GM18868 (cell line): ENCODE measurements around the gene TMOD1.
"Not testable (repeated sequence)": the region's sequence is repeated elsewhere in the genome, so short reads cannot be mapped to it uniquely, and the experiment has no call there.

Experiments used
- ATAC-seq: cut with Tn5 transposase; IDR thresholded peaks from one replicate; pipeline ENCODE4 v1.9.1; 2021; ENCODE audit warnings: mild to moderate bottlenecking, moderate library complexity; ENCODE audit not compliant: unreplicated experiment

Gene TMOD1

DNA sequence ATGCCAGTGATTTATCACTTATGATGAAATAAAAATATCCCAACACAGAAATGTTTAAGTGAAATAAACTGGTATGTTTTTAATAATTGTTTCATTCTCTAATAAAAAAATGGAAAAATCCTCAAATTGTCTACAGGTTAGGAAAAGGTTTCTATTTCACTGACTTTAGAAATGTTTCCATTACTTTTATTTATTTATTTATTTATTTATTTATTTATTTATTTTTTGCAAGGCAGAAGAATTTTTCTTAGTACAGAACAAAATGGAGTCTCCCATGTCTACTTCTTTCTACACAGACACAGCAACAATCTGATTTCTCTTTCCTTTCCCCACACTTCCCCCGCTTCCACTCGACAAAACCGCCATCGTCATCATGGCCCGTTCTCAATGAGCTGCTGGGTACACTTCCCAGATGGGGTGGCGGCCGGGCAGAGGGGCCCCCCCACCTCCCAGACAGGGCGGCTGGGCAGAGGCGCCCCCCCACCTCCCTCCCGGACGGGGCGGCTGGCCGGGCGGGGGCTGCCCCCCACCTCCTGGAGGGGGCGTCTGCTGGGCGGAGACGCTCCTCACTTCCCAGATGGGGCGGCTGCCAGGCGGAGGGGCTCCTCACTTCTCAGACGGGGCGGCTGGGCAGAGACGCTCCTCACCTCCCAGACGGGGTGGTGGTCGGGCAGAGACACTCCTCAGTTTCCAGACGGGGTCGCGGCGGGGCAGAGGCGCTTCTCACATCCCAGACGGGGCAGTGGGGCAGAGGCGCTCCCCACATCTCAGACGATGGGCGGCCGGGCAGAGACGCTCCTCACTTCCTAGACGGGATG is 3.7 kb upstream of the TMOD1 start:
- not testable (repeated sequence) for ATAC-seq

DNA sequence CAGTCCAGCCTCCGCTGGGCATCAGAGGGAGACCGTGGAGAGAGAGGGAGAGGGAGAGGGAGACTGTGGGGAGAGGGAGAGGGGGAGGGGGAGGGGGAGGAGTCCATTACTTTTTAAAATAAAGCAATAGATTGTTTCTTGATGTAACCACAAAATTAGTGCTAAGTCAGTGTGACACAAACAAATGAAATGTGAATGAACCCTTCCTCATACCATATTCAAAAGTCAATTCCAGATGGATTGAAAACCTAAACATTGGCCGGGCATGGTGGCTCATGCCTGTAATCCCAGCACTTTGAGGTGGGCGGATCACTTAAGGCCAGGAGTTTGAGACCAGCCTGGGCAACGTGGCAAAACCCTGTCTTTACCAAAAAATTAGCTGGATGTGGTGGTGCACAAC is 2.6 kb upstream of the TMOD1 start:
- ATAC-seq = not testable (repeated sequence)

DNA sequence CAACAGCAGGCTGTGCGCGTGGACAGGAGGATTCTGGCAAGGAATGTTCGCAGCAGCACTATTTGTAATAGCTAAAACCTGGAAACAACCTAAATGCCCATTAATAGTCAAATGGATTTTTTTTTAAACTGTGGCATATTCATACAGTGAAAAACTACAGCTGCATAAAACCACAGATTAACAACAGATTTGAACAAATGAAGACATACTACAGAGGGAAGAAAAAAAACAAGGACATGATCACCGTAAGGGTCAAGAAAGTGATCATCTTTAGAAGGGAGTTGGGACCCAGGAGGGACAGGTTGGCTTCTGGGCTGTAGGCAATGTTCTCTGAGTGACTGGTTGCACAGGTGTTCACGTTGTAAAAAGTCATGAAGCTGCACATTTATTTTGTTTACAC is 1.2 kb upstream of the TMOD1 start:
- ATAC-seq = no peak

DNA sequence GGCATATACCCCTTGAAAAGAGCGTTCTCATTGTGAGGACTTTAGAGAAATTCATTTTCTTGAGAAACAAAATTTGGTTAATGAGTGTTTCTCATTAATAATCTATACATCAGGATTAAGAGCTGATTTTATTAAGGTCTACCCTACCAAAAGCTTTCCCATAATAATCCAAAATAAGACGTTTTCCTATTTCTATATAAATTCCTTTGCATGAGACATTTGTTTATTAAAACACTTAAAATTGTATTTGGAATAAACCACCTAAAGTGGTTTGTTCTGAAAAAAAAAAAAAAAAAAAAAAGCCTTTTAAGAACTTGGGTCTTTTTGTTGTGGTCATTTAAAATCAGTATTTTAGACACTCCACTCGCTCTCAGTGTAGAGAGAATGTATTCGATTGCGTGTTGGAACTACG is 695 bp upstream of the TMOD1 start:
- ATAC-seq = no peak

DNA sequence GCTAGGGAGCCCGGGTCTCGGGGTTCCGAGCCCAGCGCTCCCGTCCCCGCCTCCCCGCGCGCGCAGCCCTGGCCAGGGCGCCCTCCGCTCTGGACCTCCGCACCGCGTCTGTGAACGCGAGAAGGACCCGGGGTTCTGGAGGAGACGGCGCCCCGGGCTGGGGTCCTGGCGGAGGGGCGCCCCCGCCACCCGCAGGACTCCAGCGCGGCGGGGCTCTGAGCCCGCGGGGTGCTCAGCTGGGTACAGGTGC is 431 bp downstream of the TMOD1 start:
- peak; percentile 25 for ATAC-seq

DNA sequence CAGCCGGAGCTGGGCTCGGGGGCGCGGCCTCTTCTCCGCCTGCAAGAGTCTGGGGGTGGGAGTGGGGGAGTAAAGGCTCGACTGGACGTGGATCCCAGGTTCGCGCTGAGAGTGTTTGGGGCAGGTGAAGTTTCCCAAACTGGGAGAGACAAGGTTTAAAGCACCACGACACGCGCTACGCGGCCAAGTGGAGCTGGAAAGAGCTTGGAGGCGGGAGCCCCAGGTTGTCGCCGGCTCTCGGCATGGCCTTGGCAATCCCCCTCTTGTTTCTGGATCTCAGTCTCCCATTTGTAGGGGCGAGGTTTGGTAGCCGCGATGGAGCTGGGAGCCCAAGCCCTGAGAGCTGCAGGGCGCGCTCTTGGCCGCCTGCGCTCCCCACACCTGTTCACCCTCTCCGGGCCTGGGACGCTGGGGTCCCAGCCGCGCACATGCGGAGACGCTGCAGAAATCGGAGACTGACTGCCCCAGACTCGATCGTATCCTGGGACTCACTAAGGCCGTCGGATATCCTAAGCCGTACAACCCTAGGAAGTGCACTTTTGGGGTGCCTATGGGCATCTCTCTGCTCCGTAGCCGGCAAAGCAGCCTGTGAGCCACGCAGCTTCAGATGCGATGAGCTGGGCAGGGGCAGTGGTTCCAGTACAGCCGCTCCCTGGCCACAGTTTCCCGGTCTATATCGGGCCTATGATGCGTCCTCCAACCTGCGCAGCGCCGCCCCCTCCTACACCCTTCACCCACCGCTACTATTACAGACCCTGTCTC is 937 bp downstream of the TMOD1 start:
- peak; percentile 31 for ATAC-seq

DNA sequence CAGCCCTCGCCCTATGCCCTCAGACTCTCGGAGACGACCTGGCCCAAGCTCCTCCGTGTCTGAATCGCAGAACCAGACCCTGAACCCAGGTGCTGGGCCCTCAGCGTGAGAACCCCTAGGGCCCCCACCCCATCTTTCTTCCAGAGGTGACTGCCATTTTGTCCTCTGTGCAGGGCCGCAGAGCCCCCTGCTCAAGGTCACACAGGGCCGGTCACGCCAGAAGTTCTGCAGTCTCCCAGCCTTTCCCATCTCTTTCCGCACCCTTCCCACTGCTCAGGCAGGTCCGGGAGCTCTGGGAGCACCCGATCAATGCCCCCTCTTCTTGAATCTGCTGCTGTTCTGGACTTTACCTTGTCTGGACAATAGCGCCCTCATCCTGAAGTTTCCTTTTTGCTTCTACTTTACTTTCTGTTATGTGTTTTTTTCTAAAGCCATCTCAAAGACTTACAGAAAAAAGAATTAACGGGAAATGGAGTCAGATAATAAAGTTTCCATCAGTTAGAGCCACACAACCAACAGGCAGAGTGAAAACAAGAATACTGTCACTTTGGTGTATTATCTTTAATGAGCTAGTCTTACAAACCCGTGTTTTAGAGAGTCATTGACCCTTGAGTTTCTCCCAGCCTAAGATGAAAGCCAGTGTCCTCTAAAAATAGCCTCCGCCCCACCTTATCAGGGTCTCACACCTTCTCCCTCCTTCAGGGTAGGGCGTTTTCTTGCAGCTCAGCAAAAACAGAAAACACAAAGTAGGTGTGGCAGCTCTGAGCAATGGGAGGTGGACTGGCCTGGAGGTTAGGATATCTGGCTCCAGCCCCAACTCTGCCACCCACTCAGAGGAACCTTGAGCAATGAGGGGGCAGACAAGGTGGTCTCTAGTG is 1.8 kb downstream of the TMOD1 start:
- ATAC-seq = no peak

DNA sequence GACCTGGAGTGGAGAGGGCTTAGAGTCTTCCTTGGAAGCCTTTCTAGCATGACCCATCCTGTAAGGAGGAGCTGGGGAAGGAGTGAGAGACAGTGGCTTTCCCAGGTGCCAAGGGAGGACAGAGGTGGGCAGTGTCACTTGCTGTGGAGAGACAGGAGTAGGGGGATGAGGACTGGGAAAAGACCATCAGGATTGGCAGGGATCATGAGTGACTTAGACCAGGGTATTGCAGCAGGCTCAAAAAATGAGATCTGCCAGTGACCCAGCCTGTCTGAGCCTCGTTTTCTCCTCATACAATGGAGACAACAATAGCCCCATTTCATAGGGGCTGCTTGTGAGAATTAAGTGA is 2.4 kb downstream of the TMOD1 start:
- no peak for ATAC-seq

DNA sequence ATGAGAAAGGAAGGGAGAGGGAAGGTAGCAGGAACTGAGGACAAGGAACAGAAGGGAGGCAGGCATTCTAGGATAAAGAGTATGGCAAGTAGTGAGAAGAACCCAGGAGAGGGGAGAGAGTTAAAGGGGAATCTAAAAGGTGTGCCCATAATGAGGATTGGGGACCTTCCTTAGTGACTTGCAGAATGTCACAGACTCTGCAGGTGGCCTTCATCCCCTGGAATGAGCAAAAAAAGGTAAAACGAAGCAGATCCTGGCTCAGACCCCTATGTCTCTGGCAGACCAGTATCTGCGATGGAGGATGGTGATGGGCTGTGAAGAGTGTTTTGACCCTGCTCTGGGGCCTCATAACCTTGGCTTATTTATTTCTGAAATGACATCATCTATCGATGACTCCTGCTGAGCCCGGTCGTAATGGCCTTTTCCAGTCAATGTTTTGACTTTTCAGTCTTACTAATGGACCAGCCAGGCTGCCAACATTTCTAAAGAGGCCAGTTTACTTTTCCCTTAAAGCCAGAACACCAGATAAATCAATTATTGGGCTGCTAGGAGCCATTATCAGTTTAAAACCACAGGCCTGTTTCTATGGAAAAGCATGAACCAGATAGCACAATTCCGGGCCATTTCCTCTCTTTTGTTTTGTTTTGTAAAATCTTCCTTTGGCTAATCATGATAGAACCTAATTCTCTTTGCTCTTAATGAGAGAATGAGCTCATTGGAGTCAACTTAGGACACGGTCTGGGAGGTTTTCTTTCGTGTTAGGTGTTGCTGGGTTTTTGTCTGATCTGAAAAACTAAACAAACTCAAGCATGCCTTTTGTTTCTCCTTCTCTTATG is 3.1 kb downstream of the TMOD1 start:
- ATAC-seq = no peak

DNA sequence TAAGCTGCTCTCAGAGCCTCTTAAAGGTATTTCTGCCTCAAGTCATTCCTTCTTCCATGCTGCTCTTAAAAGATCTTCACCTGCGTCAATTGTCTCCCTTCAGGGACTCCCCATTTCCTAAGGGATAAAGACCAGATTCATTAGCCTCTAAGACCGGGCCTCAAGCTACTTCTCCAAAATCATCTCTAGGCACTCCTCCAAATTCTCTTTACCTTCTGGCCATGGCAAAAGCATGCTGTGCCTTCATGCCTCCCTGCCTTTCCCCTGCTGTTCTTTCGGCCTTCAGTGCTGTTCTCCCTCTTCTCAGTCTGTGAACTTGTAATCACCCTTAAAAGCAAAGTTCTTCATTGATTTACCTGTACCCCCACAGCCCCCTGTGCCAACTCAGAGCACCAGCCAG is 4.4 kb downstream of the TMOD1 start:
- no peak for ATAC-seq

DNA sequence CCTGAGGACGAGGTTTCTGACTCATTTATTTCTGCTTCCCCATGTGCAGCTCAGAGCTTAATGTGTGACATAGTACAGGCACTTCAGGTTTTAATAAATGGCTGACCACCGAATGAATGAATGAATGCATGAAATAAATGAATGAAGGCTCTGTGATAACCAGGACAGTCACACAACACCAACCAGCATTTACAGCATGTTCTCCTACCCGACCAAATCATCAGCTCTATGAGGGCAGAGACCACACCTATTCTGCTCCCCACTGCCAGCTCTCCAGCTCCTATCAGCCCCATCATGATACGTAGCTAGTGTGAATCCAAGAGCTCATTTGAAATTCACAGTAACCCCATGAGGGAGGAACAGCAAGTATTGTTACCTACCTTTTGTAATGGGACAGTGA is 4.8 kb downstream of the TMOD1 start:
- ATAC-seq = no peak

DNA sequence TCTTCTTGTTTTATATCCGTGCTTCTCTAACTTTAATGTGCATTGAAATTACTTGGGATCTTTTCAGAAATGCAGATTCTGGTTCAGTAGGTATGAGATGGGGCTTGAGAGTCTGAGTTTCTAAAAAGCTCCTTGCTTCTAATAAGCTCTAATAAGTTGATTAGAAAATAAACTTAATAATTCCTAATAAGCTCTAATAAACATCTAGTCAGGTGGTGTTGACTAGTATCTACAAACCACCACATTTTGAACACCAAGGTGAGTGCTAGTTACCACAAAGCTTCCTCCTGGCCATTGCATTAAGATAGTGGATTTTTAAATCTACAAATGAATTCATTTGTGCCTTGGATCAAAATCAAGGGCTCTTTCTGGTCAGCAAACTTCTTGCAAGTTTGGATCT is 5.3 kb downstream of the TMOD1 start:
- ATAC-seq = no peak

DNA sequence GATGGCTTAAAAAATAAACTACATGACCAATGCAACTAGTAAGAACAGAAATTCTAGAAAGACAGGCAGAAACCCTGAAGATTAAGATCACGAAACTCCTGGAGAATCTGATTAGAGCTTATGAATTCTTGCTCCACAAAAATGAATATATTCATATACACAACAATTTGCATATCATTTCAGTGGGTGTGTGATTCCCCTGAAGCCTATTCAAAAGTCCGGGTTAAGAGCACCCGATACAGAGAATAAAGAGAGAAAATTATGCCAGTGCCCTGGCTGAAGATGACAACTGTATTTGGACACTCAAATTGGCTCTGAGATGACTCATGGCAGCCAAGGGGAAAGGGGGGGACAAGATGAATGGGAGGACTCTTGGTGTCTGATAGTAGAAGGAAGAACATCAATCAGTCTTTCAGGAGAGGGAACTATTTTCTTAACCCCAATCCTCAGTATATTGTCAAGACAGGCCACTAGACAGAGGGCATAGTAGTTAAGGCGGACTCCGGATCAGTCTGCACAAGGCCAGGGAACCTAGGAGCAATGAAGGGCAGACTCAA is 6.0 kb downstream of the TMOD1 start:
- ATAC-seq = no peak

DNA sequence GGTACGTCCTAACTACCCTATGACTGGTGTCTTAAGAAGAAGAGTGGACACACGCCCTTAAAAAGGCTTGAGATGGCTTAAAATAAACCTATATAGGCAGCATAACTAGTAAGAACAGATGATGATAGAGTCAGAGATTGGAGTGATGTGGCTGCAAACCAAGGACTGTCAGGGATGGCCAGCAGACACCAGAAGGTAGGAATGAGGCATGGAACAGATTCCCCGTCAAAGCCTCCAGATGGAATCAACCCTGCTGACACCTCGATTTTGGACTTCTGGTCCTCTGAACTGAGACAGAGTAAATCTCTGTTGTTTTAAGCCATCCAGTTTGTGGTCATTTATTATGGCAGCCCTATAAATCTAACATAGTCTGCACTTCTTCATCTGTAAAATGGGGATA is 7.4 kb downstream of the TMOD1 start:
- ATAC-seq = no peak

DNA sequence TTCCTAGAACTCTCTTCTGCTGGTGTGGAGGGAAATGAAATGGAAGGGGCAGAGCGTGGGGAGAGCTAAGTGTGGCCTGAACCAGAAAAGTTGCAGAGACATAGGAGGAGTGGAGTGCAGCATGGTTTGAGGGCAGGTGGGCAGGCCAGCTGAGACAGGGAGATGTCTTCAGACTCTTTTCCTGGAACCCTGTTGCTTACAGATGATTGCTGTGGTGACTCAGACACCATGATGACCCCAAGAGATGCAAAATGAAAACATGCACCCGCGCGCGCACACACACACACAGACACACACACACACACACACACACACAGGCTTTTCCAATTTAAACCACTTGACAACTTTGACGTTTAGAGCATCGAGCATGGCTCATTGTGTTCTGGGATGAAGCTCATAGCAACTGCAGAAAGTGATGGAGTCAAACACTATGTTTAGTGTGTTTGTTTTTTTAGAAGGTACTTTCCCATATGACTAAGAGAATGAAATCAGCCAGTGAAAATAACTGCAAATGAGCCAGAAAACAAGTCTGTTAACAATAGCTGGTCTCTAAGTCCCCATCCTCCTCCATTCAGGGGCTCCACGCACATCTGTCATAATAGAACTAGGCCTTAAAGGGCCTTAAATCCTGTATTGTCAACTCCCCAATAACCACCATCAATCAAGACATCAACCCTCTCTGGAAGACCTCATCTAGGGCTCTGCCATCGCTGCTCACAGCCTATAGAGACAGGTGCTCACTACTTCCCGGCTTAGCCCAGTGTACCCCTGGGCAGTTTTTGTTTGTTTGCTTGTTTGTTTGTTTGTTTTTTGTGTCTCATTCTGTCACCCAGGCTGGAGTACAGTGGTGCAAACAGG is 9.6 kb downstream of the TMOD1 start:
- ATAC-seq = peak; percentile 85

DNA sequence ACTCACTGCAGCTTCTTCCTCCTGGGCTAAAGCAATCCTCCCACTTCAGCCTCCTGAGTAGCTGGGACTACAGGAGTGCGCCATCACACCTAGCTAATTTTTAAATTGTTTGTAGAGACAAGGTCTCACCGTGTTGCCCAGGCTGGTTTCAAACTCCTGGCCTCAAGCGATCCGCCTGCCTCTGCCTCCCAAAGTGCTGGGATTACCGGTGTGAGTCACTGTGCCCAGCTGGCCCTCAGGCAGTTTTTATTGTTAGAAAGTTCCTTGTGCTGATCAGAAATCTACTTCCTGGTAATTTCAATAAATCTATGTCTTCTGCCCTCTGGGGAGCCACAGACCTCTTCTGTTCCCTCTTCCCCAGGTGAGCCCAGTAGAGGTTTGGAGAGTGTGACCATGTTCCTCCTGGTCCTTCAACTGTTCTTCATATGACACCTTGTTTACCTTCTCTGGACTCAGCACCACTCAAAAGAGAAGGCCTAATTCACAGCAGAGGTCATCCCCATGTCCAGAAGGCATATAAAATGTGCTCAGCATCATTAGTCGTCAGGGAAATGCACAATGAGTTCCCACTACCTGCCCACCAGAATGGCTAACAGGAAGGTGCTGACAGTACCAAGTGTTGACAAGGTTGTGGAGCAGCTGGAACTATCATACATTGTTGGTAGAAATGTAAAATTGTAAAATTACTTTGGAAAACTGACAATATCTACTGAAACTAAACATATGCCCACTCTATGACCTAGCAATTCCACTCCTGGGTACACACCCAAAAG is 10.4 kb downstream of the TMOD1 start:
- ATAC-seq = no peak

DNA sequence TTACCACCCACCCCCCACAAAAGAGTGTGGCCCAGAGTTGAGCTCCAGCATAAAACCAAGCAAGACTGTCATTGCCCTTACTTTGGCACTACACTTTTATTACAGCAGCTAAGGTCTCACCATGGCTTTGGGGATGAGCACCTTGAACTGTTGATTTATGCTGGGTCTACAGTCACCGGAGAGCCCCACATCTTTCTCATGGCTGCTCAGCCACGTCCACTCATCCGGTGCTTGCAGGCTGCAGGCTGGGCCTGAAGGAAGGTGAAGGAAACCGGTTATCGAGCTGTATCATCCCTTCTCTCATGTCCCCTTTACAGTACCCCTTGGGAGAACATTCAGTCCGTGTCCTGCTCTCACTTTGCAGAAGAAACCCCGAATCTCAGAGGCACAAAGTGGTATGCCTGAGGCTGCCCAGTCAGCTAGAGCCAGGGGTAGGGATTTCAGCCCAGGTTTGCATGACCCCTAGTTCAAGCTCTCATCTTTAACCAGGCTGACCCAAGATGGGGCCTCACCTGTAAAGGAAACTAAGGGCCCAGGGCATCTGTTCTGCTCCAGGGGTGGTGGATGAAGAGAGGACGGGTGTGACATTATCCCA is 11.6 kb downstream of the TMOD1 start:
- ATAC-seq = no peak

DNA sequence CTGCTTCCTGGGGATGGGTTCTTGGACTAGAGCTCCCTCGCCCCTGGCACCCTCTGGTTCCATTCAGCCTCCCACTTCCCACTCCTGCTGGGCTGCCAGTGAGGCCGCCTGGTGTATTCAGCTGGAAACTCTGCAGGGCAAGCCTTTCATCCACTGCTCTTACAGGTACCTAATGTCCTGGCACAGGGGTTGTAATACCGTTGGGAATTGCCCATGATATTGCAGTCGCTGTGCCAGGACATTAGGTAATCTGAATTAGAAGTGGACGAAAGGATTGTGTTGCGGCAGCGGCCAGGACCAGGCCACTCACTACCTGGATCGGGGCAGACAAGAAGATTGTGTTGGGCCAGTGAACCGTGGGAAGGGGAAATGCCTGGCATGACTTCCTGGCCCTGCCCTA is 13.1 kb downstream of the TMOD1 start:
- no peak for ATAC-seq

DNA sequence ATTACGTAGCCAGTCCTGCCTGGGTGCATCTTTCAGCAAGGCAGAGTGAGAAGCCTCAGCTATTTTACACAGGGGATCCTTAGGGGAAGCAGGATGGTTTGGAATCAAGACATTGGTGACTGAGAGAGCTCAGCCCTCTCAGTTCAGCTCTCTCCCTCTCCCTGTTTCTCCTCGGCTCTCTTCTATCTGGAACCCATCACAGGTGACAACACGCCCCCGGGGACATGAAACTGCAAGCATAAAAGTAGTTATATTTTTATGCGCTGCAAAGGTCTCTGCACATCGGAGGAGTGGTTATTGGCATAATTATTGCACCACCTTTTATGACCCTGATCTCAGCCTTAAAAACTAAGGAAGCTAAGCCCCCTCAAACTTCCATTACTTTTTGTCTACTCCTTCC is 14.2 kb downstream of the TMOD1 start:
- no peak for ATAC-seq
